HG03342 (cell line): ENCODE results near the gene LSS.
"Not testable (repeated sequence)": the region's sequence is repeated elsewhere in the genome, so short reads cannot be mapped to it uniquely, and the experiment has no call there.

Source experiments
- ATAC-seq: cut with Tn5 transposase; IDR thresholded peaks from one replicate; pipeline ENCODE4 v1.9.1; 2021; ENCODE audit warnings: mild to moderate bottlenecking, moderate library complexity; ENCODE audit not compliant: unreplicated experiment

LSS gene

GRCh38 chr21:46141767-46142581, 86.6 kb downstream of the LSS start:
- ATAC-seq = no peak

- ATAC-seq = not testable (repeated sequence)
Measured at GRCh38 chr21:46140352-46141003, 88.1 kb downstream of the LSS start.

GRCh38 chr21:46139686-46140085, 88.9 kb downstream of the LSS start:
- ATAC-seq = no peak

GRCh38 chr21:46138383-46138970, 90.1 kb downstream of the LSS start:
- no peak for ATAC-seq
